HCT116 (cell line): ENCODE measurements around the gene CCDC117. TPM values are rescaled to one million over a fixed set of nuclear protein-coding genes. Genes with fewer than 3 reads are reported as not detected.

Experiments used
- ATAC-seq: fragments of 200-7000 bp; cut with Tn5 transposase; 2 replicates; pipeline ENCODE4 v1.9.1; 2020; ENCODE audit warnings: mild to moderate bottlenecking, moderate library complexity
- BruUV-seq: library from RNA; stranded (reverse); fragments of 400-500 nt; replicated peaks from 2 replicates; lab custom pipeline; 2021; lab: Mats Ljungman, UMichigan
- CTCF ChIA-PET: fragments of 300-600 bp; sonication (Branson Sonifier 250); formaldehyde crosslinking; loops from one replicate; lab custom pipeline; 2021; ENCODE audit warnings: antibody characterized with exemption; lab: Charles Lee
- POLR2A ChIA-PET: fragments of 300-600, 350-600 bp; sonication (Branson Sonifier 250); formaldehyde crosslinking; loops from one replicate; lab custom pipeline; 2021; ENCODE audit warnings: antibody characterized with exemption; lab: Charles Lee
- RAD21 ChIA-PET, 2 experiments: fragments of 300-600 bp; sonication (Branson Sonifier 250); formaldehyde crosslinking; loops; one replicate each; lab custom pipeline; 2023; ENCODE audit warnings: low total read pairs in 2 of 2; ENCODE audit not compliant: uncharacterized antibody in 2 of 2, unreplicated experiment in 2 of 2, low non-redundant PET in 1 of 2; lab: Charles Lee
- DNase-seq: peaks from one replicate; pipeline ENCODE4 v3.0.0-alpha.2; 2010; ENCODE audit warnings: low read depth, low spot score
- H2AFZ ChIP-seq: fragments of 200-600 bp; shearing (Covaris generic), sonication (generic); 2 replicates; pipeline ENCODE4 v1.6.1; 2017; ENCODE audit warnings: low read depth, mixed run types, mixed read lengths, antibody characterized with exemption, low read length; ENCODE audit not compliant: poor library complexity, severe bottlenecking
- H3K27ac ChIP-seq: 2 replicates; pipeline ENCODE4 v1.5.1; 2012; ENCODE audit warnings: low read depth, low read length
- H3K27me3 ChIP-seq: fragments of 200-600 bp; sonication (generic); 2 replicates; pipeline ENCODE4 v1.6.1; 2016; ENCODE audit warnings: mixed run types, low read length, mixed read lengths; ENCODE audit not compliant: insufficient read depth
- H3K36me3 ChIP-seq, 2 experiments: fragments of 200-500 bp in 1 of 2; fragments of 200-600 bp in 1 of 2; sonication (Bioruptor generic) in 1 of 2; sonication (generic) in 1 of 2; 2 replicates each; pipeline versions ENCODE4 v1.5.1 to v1.6.1; 2014 to 2016; ENCODE audit warnings: low read length in 2 of 2, inconsistent platforms in 1 of 2, mixed read lengths in 1 of 2, mixed run types in 1 of 2; ENCODE audit not compliant: insufficient read depth in 2 of 2, control insufficient read depth in 1 of 2
- H3K4me1 ChIP-seq, 2 experiments: fragments of 200-600 bp in 1 of 2; sonication (generic) in 1 of 2; 2 replicates each; pipeline versions ENCODE4 v1.5.1 to v1.6.1; 2012 to 2017; ENCODE audit warnings: low read length in 2 of 2, inconsistent platforms in 1 of 2, mild to moderate bottlenecking in 1 of 2, mixed read lengths in 1 of 2, mixed run types in 1 of 2, moderate library complexity in 1 of 2; ENCODE audit not compliant: insufficient read depth in 2 of 2, control insufficient read depth in 1 of 2
- H3K4me2 ChIP-seq: fragments of 200-600 bp; sonication (generic); 2 replicates; pipeline ENCODE4 v1.6.1; 2017; ENCODE audit warnings: mixed run types, low read length, mixed read lengths
- H3K4me3 ChIP-seq, 2 experiments: fragments of 200-600 bp in 1 of 2; sonication (generic) in 1 of 2; replicated peaks in 1 of 2; 2 replicates each; pipeline ENCODE4 v1.5.1; 2011 to 2016; ENCODE audit warnings: low read length in 2 of 2, control low read depth in 1 of 2, low read depth in 1 of 2, mild to moderate bottlenecking in 1 of 2, mixed read lengths in 1 of 2, mixed run types in 1 of 2
- H3K79me2 ChIP-seq: fragments of 200-600 bp; sonication (generic); 2 replicates; pipeline ENCODE4 v1.6.1; 2017; ENCODE audit warnings: mild to moderate bottlenecking, mixed run types, low read length, moderate library complexity, mixed read lengths; ENCODE audit not compliant: insufficient read depth
- H3K9ac ChIP-seq: fragments of 200-600 bp; sonication (generic); 2 replicates; pipeline ENCODE4 v1.6.1; 2016; ENCODE audit warnings: low read length, mixed read lengths
- H3K9me2 ChIP-seq: fragments of 200-600 bp; sonication (generic), shearing (Covaris generic); 2 replicates; pipeline ENCODE4 v1.6.1; 2017; ENCODE audit warnings: mixed run types, mild to moderate bottlenecking, moderate library complexity; ENCODE audit not compliant: insufficient read depth
- H3K9me3 ChIP-seq, 2 experiments: fragments of 200-500 bp in 1 of 2; fragments of 200-600 bp in 1 of 2; sonication (Bioruptor generic) in 1 of 2; sonication (generic) in 1 of 2; 2 replicates each; pipeline ENCODE4 v1.6.1; 2014 to 2017; ENCODE audit warnings: low read length in 2 of 2, mixed read lengths in 2 of 2, inconsistent platforms in 1 of 2, low read depth in 1 of 2, mild to moderate bottlenecking in 1 of 2, mixed run types in 1 of 2, moderate library complexity in 1 of 2; ENCODE audit not compliant: control insufficient read depth in 1 of 2, insufficient read depth in 1 of 2
- H4K20me1 ChIP-seq: fragments of 200-600 bp; sonication (generic), shearing (Covaris generic); 2 replicates; pipeline ENCODE4 v1.6.1; 2017; ENCODE audit warnings: mixed run types, mild to moderate bottlenecking, moderate library complexity; ENCODE audit not compliant: insufficient read depth
- ELF1 ChIP-seq: IDR thresholded peaks from 2 replicates; pipeline ENCODE4 v1.6.1; 2012; ENCODE audit warnings: low read depth, borderline replicate concordance
- intact Hi-C: fragments of 100-400 bp; cut with micrococcal nuclease; formaldehyde crosslinking; loops from 2 replicates; pipeline ENCODE4 v1.10.0; 2022
- total RNA-seq: library from RNA; stranded (reverse); gene quantifications from one replicate; pipeline ENCODE4 v1.2.1, GENCODE V29; 2021; ENCODE audit not compliant: unreplicated experiment
- TF ChIP-seq, protein P1 (sequence below): IDR thresholded peaks from 2 replicates; pipeline ENCODE4 v1.6.1; 2011; ENCODE audit warnings: mild to moderate bottlenecking, low read length, moderate library complexity; ENCODE audit not compliant: insufficient replicate concordance; ENCODE audit errors: extremely low read depth
- TF ChIP-seq, protein P2 (sequence below): IDR thresholded peaks from 2 replicates; pipeline ENCODE4 v1.6.1; 2012; ENCODE audit warnings: low read depth

The CCDC117 gene
- total RNA-seq, 1 experiment from 2014 or later, result 22.1 TPM

DNA sequence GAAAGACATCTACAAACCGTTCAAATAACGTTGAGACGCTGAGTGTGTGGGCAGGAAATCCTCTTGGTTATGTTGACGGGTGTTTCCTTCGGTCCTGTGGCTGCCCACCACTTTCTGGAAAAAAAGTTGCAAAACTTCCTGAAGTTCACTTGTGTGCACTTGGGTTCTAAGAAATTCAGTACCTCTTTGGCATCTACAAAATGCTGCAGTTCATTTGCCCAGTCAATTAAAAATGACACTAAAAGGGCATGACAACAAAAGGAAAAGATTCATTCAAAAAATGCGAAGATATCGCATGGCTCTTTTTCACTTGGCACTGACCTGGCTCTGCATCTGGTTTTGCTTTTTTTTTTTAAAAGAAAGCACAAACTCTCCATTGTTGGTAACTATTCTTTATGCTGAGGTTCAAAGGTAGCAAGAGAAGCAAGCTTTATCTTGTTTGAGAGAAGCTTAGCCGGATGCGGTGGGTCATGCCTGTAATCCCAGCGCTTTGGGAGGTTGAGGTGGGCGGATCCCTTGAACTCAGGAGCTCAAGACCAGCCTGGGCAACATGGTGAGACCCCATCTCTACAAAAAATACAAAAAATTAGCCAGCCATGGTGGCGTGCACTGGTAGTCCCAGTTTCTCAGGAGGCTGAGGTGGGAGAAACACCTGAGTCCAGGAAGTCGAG lies 38.5 kb downstream of the CCDC117 start:
- ATAC-seq (no peak), DNase-seq (no peak)
- no peak overlapping the region for H3K4me3 ChIP-seq
- H3K27me3 ChIP-seq, result no peaks in the 10 kb centered on the region
- ChIA-PET RAD21 (interaction anchor here in 1 of 2 experiments (0.6 kb wide), 1 partner anchor 211 kb away, joined by 3 read pairs; no protein-coding TSS in a partner anchor), POLR2A (no interaction called here), CTCF (no interaction called here)
- no peaks in the 10 kb centered on the region for H3K79me2 ChIP-seq
- H3K4me1 ChIP-seq, result no peaks in the 10 kb centered on the region
- BruUV-seq, result no TSS peak
- no peak overlapping the region for H3K9ac ChIP-seq
- no peaks in the 10 kb centered on the region for H3K9me2 ChIP-seq
- H2AFZ ChIP-seq, result no peak overlapping the region
- no peaks in the 10 kb centered on the region for H4K20me1 ChIP-seq
- TF ChIP-seq, protein P1, sequence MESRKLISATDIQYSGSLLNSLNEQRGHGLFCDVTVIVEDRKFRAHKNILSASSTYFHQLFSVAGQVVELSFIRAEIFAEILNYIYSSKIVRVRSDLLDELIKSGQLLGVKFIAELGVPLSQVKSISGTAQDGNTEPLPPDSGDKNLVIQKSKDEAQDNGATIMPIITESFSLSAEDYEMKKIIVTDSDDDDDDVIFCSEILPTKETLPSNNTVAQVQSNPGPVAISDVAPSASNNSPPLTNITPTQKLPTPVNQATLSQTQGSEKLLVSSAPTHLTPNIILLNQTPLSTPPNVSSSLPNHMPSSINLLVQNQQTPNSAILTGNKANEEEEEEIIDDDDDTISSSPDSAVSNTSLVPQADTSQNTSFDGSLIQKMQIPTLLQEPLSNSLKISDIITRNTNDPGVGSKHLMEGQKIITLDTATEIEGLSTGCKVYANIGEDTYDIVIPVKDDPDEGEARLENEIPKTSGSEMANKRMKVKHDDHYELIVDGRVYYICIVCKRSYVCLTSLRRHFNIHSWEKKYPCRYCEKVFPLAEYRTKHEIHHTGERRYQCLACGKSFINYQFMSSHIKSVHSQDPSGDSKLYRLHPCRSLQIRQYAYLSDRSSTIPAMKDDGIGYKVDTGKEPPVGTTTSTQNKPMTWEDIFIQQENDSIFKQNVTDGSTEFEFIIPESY, result no peak
- TF ChIP-seq, protein P2, sequence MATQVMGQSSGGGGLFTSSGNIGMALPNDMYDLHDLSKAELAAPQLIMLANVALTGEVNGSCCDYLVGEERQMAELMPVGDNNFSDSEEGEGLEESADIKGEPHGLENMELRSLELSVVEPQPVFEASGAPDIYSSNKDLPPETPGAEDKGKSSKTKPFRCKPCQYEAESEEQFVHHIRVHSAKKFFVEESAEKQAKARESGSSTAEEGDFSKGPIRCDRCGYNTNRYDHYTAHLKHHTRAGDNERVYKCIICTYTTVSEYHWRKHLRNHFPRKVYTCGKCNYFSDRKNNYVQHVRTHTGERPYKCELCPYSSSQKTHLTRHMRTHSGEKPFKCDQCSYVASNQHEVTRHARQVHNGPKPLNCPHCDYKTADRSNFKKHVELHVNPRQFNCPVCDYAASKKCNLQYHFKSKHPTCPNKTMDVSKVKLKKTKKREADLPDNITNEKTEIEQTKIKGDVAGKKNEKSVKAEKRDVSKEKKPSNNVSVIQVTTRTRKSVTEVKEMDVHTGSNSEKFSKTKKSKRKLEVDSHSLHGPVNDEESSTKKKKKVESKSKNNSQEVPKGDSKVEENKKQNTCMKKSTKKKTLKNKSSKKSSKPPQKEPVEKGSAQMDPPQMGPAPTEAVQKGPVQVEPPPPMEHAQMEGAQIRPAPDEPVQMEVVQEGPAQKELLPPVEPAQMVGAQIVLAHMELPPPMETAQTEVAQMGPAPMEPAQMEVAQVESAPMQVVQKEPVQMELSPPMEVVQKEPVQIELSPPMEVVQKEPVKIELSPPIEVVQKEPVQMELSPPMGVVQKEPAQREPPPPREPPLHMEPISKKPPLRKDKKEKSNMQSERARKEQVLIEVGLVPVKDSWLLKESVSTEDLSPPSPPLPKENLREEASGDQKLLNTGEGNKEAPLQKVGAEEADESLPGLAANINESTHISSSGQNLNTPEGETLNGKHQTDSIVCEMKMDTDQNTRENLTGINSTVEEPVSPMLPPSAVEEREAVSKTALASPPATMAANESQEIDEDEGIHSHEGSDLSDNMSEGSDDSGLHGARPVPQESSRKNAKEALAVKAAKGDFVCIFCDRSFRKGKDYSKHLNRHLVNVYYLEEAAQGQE, result no peak
- TF ChIP-seq ELF1, result no peak
- H3K9me3 ChIP-seq, result no peaks in the 10 kb centered on the region
- intact Hi-C loops, result no loop called here
- H3K4me2 ChIP-seq, result no peak overlapping the region
- H3K36me3 ChIP-seq, result no peaks in the 10 kb centered on the region
- H3K27ac ChIP-seq, result no peak overlapping the region
